Mucosa of descending colon (tissue), 3 donors: ENCODE data around the gene ZNF275. TPM values are rescaled to one million over a fixed set of nuclear protein-coding genes. Genes with fewer than 3 reads are reported as not detected.

Experiments
- ATAC-seq: fragments of 200-7000 bp; cut with Tn5 transposase; one replicate; pipeline ENCODE4 v1.9.1; 2020; ENCODE audit warnings: mild to moderate bottlenecking, moderate library complexity
- DNase-seq, 3 donors: peaks; one replicate each; pipeline ENCODE4 v3.0.0-alpha.2; 2020
- H3K36me3 ChIP-seq: fragments of 200-600 bp; one replicate; pipeline ENCODE4 v1.8.0; 2021; ENCODE audit warnings: low read depth, mild to moderate bottlenecking
- H3K4me1 ChIP-seq: fragments of 200-600 bp; one replicate; pipeline ENCODE4 v1.8.0; 2021; ENCODE audit warnings: low read depth, mild to moderate bottlenecking
- H3K4me3 ChIP-seq: fragments of 200-600 bp; one replicate; pipeline ENCODE4 v1.8.0; 2021; ENCODE audit warnings: mild to moderate bottlenecking
- H3K9me3 ChIP-seq: fragments of 200-600 bp; one replicate; pipeline ENCODE4 v1.8.0; 2021; ENCODE audit warnings: mild to moderate bottlenecking
- CTCF ChIP-seq: fragments of 200-600 bp; IDR thresholded peaks from one replicate; pipeline ENCODE4 v1.8.0; 2022; ENCODE audit warnings: antibody characterized with exemption, mild to moderate bottlenecking
- intact Hi-C, 2 donors: fragments of 100-400 bp; cut with DNase I in 1 of 2; cut with micrococcal nuclease in 1 of 2; formaldehyde crosslinking; loops; one replicate each; pipeline versions ENCODE4 v1.11.0 to v1.11.1; 2022; cut with DNase I, micrococcal nuclease
- total RNA-seq, 3 donors: library from RNA; stranded (reverse); fragmentation: NEBNext Ultra II Directional in 2 of 3; extraction: Animal tissue kit (Norgen Biotek cat#: 25700) in 2 of 3; gene quantifications; one replicate each; pipeline versions ENCODE4 v1.2.1 to v1.2.4, GENCODE V29; 2021 to 2023
- donor health status: DM: no; HTN: no; CAD: no; lungs with moderate emphysema.
- donor health status: DM: no; HTN: no; CAD: no.
- donor health status: DM: no; HTN: yes; CAD: no.

Gene ZNF275
- total RNA-seq, 3 donors from 2014 or later: 5.2 to 10.0 (median 6.1) TPM

GRCh38 chrX:153306527-153307115 lies 27.3 kb upstream of the ZNF275 start:
- no peaks in the 10 kb centered on the region for H3K9me3 ChIP-seq
- TF ChIP-seq CTCF: no peak
- DNase-seq (no peak), ATAC-seq (no peak)
- H3K4me3 ChIP-seq: no peak overlapping the region
- no peaks in the 10 kb centered on the region for H3K4me1 ChIP-seq
- intact Hi-C loops: no loop called here
- no peaks in the 10 kb centered on the region for H3K36me3 ChIP-seq

- no peak for TF ChIP-seq CTCF
- no peak overlapping the region for H3K4me3 ChIP-seq
- H3K9me3 ChIP-seq: no peaks in the 10 kb centered on the region
- DNase-seq: no peak
- H3K4me1 ChIP-seq: no peaks in the 10 kb centered on the region
- no peaks in the 10 kb centered on the region for H3K36me3 ChIP-seq
- no peak for ATAC-seq
- intact Hi-C loops: no loop called here
Measured at GRCh38 chrX:153307276-153308178, 26.4 kb upstream of the ZNF275 start.

- no peak for ATAC-seq
- DNase-seq: no peak
- no peaks in the 10 kb centered on the region for H3K9me3 ChIP-seq
- no peak overlapping the region for H3K4me3 ChIP-seq
- no peaks in the 10 kb centered on the region for H3K36me3 ChIP-seq
- intact Hi-C loops: no loop called here
- no peaks in the 10 kb centered on the region for H3K4me1 ChIP-seq
- TF ChIP-seq CTCF: no peak
Measured at GRCh38 chrX:153310901-153311300, 23.1 kb upstream of the ZNF275 start.

- Histone ChIP-seq H3K4me1 (no peaks in the 10 kb centered on the region), H3K4me3 (no peak overlapping the region), H3K36me3 (no peaks in the 10 kb centered on the region), H3K9me3 (no peaks in the 10 kb centered on the region)
- ATAC-seq (no peak), DNase-seq (no peak)
- intact Hi-C loops: no loop called here
- TF ChIP-seq CTCF: no peak
Measured at GRCh38 chrX:153312041-153312440, 21.9 kb upstream of the ZNF275 start.

GRCh38 chrX:153312842-153313241 lies 21.1 kb upstream of the ZNF275 start:
- H3K36me3 ChIP-seq: no peaks in the 10 kb centered on the region
- H3K4me1 ChIP-seq: no peaks in the 10 kb centered on the region
- H3K9me3 ChIP-seq: no peaks in the 10 kb centered on the region
- ATAC-seq (no peak), DNase-seq (no peak)
- intact Hi-C loops: no loop called here
- no peak for TF ChIP-seq CTCF
- no peak overlapping the region for H3K4me3 ChIP-seq
